GM19035 (cell line): ENCODE data around the gene PRMT5.
"Not testable (repeated sequence)": the region's sequence is repeated elsewhere in the genome, so short reads cannot be mapped to it uniquely, and the experiment has no call there.

ENCODE experiments used
- ATAC-seq: cut with Tn5 transposase; IDR thresholded peaks from one replicate; pipeline ENCODE4 v1.9.1; 2021; ENCODE audit not compliant: unreplicated experiment

Gene PRMT5

GRCh38 chr14:22935156-22935555 lies 6.0 kb upstream of the PRMT5 start:
- ATAC-seq, result no peak

DNA sequence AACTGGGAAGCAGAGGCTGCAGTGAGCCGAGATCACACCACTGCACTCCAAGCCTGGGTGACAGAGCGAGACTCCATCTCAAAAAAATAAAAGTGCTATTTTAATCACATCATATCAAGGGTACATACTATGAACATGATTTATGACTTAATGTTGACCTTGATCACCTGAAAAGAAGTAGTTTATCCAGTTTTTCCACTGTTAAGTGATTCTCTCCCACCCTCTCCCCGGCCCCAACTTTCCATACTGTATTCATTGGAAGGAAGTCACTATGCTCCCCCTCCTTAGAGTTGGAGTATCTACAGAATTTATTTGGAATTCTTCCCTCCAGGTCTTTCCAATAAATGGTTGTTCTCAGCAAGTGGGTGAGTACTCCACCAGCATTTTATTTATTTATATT lies 3.0 kb upstream of the PRMT5 start:
- no peak for ATAC-seq

DNA sequence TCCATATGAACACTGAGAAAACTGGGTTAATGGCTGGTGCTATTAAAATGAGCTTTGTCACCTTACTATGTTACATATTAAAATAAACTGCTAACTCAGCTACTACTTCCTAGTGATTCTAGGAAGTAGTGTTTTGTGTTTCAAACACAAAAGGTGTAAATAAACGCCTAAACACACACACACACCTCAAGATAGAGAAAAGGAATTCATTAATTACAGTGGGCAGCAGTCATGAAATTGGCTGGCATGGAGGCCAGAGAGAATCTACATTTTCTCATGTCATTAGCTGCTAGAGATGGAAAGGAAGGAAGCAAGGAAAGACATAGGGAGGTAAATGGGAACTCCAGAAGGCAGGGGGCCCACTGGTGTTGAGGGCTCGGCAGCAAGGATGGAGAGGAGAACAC lies 787 bp upstream of the PRMT5 start:
- ATAC-seq, result no peak

- no peak for ATAC-seq
Observed at GRCh38 chr14:22928237-22929103, 706 bp downstream of the PRMT5 start.

- ATAC-seq, result no peak
Observed at GRCh38 chr14:22926316-22926715, 2.9 kb downstream of the PRMT5 start.

GRCh38 chr14:22925513-22925912 lies 3.7 kb downstream of the PRMT5 start:
- no peak for ATAC-seq

DNA sequence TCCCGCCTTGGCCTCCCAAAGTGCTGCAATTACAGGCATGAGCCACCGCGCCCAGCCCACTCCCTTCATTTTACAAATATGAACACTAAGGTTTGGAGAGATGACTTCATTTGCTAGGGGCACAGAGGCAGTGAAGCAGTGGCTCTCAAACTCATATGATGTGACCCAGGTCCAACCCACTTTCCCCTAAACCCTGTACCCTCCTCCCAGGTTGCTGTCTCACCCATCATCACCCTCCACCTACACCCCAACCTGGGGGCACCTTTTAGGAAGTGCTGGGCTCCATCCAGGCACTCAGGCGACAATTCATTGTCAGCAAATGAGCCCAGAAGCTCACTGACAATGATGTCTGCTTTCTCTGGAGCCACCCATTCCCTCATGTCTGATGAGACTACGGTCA lies 5.4 kb downstream of the PRMT5 start:
- ATAC-seq, result no peak

- ATAC-seq, result no peak
Observed at GRCh38 chr14:22922294-22922693, 6.9 kb downstream of the PRMT5 start.

GRCh38 chr14:22920697-22921096 lies 8.5 kb downstream of the PRMT5 start:
- no peak for ATAC-seq

DNA sequence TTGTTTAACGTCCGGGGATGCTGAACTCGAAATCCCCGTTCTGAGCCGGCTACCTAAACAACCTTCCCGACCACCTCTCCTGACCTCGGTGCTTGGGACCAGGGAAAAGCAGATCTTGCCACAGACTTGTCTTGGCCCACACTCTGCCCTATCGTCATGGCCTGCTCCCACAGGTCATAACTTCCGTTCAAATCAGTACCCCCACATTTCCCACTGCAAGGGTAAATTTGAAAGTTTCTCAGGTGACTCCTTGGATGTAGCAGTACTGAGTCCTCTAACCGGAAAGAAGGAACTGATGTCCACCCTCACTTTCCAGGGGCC lies 9.6 kb downstream of the PRMT5 start:
- no peak for ATAC-seq

GRCh38 chr14:22918804-22919600 lies 10.2 kb downstream of the PRMT5 start, which contains the start of gene RBM23:
RBM23 (minus strand) TSS chr14:22919149.
- peak; percentile 88 for ATAC-seq

- ATAC-seq, result no peak
Observed at GRCh38 chr14:22915886-22916521, 13.2 kb downstream of the PRMT5 start.

- not testable (repeated sequence) for ATAC-seq
Observed at GRCh38 chr14:22914836-22915235, 14.3 kb downstream of the PRMT5 start.

DNA sequence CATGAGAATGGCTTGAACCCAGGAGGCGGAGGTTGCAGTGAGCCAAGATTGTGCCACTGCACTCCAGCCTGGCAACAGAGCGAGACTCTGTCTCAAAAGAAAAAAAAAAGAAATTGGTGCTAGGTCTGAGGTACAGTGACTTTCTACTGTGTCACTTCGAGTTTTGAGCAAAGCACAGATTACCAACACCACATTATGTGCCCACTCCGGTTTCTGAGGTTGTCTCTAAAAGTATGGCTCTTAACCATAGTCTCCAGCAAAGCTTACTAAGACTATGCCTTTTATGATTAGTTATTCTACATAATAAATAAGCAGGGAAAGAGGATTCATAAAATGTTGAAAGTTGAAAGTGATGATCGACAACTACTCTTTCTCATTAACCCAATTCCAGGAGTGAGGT lies 18.3 kb downstream of the PRMT5 start:
- ATAC-seq, result no peak

DNA sequence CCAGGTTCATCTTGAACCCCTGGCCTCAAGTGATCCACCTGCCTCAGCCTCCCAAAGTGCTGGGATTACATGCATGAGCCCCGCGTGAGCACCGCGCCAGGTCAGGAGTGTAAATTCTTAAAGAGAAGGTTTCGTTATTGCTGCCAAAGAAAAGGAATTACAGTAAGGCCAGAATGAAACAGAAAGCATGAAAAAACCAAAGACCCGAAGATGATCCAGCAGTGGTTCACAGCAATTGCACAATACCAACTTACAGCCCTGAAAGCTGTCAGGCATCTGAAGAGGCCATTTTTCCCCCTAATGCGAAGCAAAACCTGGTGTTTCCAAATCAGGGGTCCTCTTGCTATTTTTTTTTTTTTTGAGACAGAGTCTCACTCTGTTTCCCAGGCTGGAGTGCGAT lies 20.6 kb downstream of the PRMT5 start:
- ATAC-seq, result no peak

DNA sequence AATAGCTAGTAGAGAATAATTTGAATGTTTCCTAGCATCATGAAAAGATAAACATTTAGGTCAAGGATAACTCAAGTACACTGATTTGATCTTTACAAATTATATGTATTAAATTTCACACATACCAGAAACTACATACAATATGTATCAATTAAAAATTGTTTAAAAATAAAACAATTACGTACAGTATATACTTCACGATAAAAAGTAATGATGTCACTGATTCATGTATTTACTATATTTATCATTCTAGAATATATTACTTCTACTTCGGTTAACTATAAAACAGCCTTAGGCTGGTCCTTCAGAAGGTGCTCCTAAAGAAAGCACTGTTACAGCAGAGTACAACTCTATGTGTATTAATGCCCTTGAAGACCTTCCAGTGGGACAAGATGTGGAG lies 21.7 kb downstream of the PRMT5 start:
- no peak for ATAC-seq

DNA sequence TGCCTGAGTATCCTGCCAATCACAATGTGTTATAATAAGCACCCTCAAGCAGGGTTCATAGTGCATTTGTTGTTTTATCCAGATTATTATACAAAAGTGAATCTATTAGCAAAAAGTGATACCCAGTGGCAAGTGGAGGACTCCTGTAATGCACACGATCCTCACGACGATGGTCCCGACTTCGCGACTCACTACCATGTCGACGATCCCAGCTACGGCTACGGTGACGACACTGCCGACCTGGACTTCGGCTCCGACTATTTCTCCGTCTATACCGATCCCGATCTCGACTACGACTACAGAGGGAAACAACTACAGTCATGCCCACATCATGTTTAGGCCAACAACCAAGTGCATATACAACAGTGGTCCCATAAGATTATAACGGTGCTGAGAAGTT lies 23.1 kb downstream of the PRMT5 start:
- no peak for ATAC-seq

- ATAC-seq, result no peak
Observed at GRCh38 chr14:22905627-22906026, 23.5 kb downstream of the PRMT5 start.

DNA sequence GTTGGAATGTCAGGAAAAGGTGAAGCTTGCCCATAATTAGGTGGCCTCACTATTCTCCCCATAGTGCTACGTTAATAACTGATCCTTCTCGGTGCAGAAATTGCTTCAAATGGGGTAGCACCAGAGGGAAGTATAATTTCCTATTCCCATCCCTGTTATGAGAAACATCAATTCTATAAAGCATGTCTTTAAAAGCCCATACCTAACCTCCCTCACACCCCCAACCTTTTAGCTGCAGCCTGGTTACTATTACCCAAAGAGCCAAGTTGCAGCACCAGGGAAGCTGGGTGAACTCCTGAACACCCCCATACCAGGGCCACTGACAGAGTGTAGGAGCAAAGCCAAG lies 25.5 kb downstream of the PRMT5 start:
- ATAC-seq, result no peak

- no peak for ATAC-seq
Observed at GRCh38 chr14:22901799-22902198, 27.4 kb downstream of the PRMT5 start.

- peak; percentile 55 for ATAC-seq
Observed at GRCh38 chr14:22900081-22900799, 28.9 kb downstream of the PRMT5 start.
